GM12873 (cell line): ENCODE measurements around the gene KLF17.

Experiments
- CTCF ChIP-seq: IDR thresholded peaks from 2 replicates; pipeline ENCODE4 v1.5.1; 2012; ENCODE audit warnings: low read depth, mild to moderate bottlenecking, moderate library complexity, low read length, control low read depth; ENCODE audit not compliant: insufficient read depth; ENCODE audit errors: missing control alignments

Gene KLF17

GRCh38 chr1:44158871-44159270 lies 40.2 kb downstream of the KLF17 start:
- no peak for TF ChIP-seq CTCF

- TF ChIP-seq CTCF, result no peak
Measured at GRCh38 chr1:44161546-44161945, 42.9 kb downstream of the KLF17 start.

GRCh38 chr1:44168520-44169098 lies 50.0 kb downstream of the KLF17 start:
- peak; percentile 3 for TF ChIP-seq CTCF

- no peak for TF ChIP-seq CTCF
Measured at GRCh38 chr1:44170281-44170823, 51.7 kb downstream of the KLF17 start.

- TF ChIP-seq CTCF, result no peak
Measured at GRCh38 chr1:44174630-44175029, 56.0 kb downstream of the KLF17 start.
